Fibroblast of the aortic adventitia (primary cell): Measurements from ENCODE around the gene PID1. TPM values are rescaled to one million over a fixed set of nuclear protein-coding genes. Genes with fewer than 3 reads are reported as not detected.

Experiments
- DNase-seq: peaks from one replicate; pipeline ENCODE4 v3.0.0-alpha.2; 2010; ENCODE audit warnings: low read depth
- H3K4me3 ChIP-seq: 2 replicates; pipeline ENCODE4 v1.5.1; 2011; ENCODE audit warnings: low read depth, mild to moderate bottlenecking, control low read depth, low read length, moderate library complexity
- total RNA-seq: library from RNA; depleted of rRNA; stranded (reverse); fragments of >200 nt; gene quantifications from 2 replicates; pipeline ENCODE4 v1.2.3, GENCODE V29; 2012; ENCODE audit warnings: low replicate concordance
- TF ChIP-seq, protein P1 (sequence below): IDR thresholded peaks from 2 replicates; pipeline ENCODE4 v1.5.1; 2011; ENCODE audit warnings: mild to moderate bottlenecking, low read length, control low read depth, inconsistent platforms; ENCODE audit not compliant: insufficient read depth

PID1 gene
- total RNA-seq, 1 donor, result 13.0 TPM

DNA sequence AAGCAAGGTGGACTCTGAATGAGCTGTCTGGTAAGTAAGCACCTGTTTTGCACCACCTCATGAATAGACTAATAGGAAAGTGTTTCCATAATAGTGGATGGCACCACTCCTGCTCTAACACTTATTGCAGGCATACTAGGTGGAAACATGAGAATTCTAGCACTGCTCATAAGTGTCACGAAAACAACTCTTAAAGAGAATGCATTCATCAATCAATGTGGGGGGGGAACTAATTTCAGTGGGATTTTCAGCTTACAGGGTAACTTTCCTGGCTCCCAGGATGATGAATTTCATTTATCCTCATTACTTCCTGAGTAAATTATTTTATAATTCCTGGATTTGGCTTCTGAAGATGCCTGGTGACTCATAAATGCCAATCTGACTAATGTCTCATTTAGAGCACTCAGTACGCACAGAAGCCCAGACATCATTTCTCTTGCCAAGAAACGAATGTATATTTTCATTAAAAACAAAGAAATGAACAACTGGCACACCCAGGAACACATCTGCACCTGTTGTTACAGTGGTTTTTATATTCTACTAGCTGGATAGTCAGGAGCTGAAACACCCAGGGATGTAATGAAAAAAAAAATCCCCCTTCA lies 129.6 kb downstream of the PID1 start:
- peak; percentile 45 for DNase-seq
- H3K4me3 ChIP-seq, result no peak overlapping the region

GRCh38 chr2:229137639-229138038 lies 133.4 kb downstream of the PID1 start:
- TF ChIP-seq, protein P1, sequence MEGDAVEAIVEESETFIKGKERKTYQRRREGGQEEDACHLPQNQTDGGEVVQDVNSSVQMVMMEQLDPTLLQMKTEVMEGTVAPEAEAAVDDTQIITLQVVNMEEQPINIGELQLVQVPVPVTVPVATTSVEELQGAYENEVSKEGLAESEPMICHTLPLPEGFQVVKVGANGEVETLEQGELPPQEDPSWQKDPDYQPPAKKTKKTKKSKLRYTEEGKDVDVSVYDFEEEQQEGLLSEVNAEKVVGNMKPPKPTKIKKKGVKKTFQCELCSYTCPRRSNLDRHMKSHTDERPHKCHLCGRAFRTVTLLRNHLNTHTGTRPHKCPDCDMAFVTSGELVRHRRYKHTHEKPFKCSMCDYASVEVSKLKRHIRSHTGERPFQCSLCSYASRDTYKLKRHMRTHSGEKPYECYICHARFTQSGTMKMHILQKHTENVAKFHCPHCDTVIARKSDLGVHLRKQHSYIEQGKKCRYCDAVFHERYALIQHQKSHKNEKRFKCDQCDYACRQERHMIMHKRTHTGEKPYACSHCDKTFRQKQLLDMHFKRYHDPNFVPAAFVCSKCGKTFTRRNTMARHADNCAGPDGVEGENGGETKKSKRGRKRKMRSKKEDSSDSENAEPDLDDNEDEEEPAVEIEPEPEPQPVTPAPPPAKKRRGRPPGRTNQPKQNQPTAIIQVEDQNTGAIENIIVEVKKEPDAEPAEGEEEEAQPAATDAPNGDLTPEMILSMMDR, result no peak
- no peak for DNase-seq
- no peak overlapping the region for H3K4me3 ChIP-seq

More for the DNA sequence above, 129.6 kb downstream of the PID1 start:
- TF ChIP-seq, protein P1, result no peak

GRCh38 chr2:229137066-229137465 lies 134.0 kb downstream of the PID1 start:
- TF ChIP-seq, protein P1, result no peak
- H3K4me3 ChIP-seq, result no peak overlapping the region
- DNase-seq, result no peak

DNA sequence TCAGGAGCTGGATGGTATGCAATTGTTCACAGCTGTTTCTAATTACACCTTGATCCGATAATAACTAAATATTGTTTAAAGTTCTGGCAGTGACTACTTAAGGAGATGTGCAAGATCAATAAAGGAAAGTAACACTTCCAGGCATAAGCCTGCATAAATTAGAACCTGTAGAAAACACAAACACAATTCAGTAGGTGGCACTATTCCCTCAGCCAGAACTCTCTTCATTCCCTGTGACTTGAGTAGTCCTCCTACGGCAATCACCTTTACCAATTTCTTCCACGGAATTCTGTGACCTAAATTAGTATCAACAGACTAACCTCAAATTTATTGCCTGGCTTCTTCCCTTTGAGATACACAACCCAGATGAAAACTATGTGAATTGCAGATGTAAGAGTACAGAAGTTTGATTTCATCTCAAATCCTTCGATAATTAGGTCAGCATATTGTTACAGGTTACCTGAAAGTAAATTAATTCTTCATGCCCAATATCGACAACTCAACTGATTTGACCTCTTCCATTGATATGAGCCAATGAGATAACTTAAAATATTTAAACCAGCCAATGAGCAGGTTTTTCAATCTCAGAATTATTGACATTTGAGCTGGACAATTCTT lies 137.8 kb downstream of the PID1 start:
- H3K4me3 ChIP-seq, result no peak overlapping the region
- peak; percentile 70 for DNase-seq
- TF ChIP-seq, protein P1, result peak; percentile 57

GRCh38 chr2:229132236-229132635 lies 138.9 kb downstream of the PID1 start:
- TF ChIP-seq, protein P1, result no peak
- no peak overlapping the region for H3K4me3 ChIP-seq
- no peak for DNase-seq

DNA sequence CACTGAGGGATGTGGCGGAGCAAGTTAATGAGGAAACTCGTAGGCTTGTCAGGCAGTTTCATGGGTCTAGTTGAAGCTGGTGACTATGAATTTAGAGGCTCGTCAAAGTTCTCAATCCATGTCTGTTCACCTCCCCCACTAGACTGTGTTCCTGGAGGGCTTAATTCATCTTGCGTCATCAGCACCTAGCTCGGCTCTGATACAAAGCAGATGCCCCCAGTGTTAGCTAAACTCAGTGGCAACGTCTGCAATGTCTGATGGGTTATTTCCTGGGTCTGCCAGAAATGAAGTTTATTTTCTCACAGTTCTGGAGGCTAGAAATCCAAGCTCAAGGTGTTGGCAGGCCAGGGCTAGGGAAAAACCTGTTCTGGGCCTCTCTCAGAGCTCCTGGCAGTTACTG lies 140.6 kb downstream of the PID1 start:
- peak; percentile 21 for DNase-seq
- TF ChIP-seq, protein P1, result no peak
- no peak overlapping the region for H3K4me3 ChIP-seq
